Posterior cingulate gyrus (tissue), 11 donors: ENCODE data around the gene VPS13D.
"Not testable (repeated sequence)": the region's sequence is repeated elsewhere in the genome, so short reads cannot be mapped to it uniquely, and the experiment has no call there.

ENCODE experiments used
- DNase-seq, 10 donors: peaks; one replicate each; pipeline versions ENCODE4 v3.0.0 to v3.0.0-alpha.2; 2020 to 2021; ENCODE audit warnings: mixed read lengths in 3 of 10
- intact Hi-C: fragments of 100-400 bp; cut with DNase I; formaldehyde crosslinking; loops from one replicate; pipeline ENCODE4 v1.15.1; 2023

The VPS13D gene

GRCh38 chr1:12521096-12521495, 291.3 kb downstream of the VPS13D start:
- DNase-seq = no peak

GRCh38 chr1:12522780-12523179, 292.9 kb downstream of the VPS13D start:
- intact Hi-C loops, DNase-seq: not testable (repeated sequence)

More at GRCh38 chr1:12521096-12521495, 291.3 kb downstream of the VPS13D start:
- intact Hi-C loops = no loop called here

- intact Hi-C loops = no loop called here
- DNase-seq = no peak
Measured at GRCh38 chr1:12524266-12524665, 294.4 kb downstream of the VPS13D start.

GRCh38 chr1:12525311-12526181, 295.7 kb downstream of the VPS13D start:
- DNase-seq = peak in 1 of 10 donors; percentile 46
- intact Hi-C loops = no loop called here

- DNase-seq = peak in 1 of 10 donors; percentile 73
- intact Hi-C loops = no loop called here
Measured at GRCh38 chr1:12527564-12527963, 297.7 kb downstream of the VPS13D start.

- intact Hi-C loops = no loop called here
- peak in 4 of 10 donors; percentile 44 to 87 (median 68) for DNase-seq
Measured at GRCh38 chr1:12528021-12528852, 298.4 kb downstream of the VPS13D start.

- no peak for DNase-seq
- intact Hi-C loops = no loop called here
Measured at GRCh38 chr1:12529640-12530174, 299.9 kb downstream of the VPS13D start.

GRCh38 chr1:12530462-12531178, 300.8 kb downstream of the VPS13D start:
- intact Hi-C loops = no loop called here
- DNase-seq = peak in 1 of 10 donors; percentile 45

- intact Hi-C loops = no loop called here
- DNase-seq = no peak
Measured at GRCh38 chr1:12531179-12531499, 301.3 kb downstream of the VPS13D start.

GRCh38 chr1:12532405-12533315, 302.8 kb downstream of the VPS13D start:
- intact Hi-C loops = no loop called here

GRCh38 chr1:12536023-12536639, 306.3 kb downstream of the VPS13D start:
- no peak for DNase-seq
- intact Hi-C loops = no loop called here

More at GRCh38 chr1:12532405-12533315, 302.8 kb downstream of the VPS13D start:
- no peak for DNase-seq

- no peak for DNase-seq
- intact Hi-C loops = no loop called here
Measured at GRCh38 chr1:12537294-12537693, 307.5 kb downstream of the VPS13D start.

GRCh38 chr1:12537906-12538461, 308.2 kb downstream of the VPS13D start:
- DNase-seq = no peak

GRCh38 chr1:12538536-12538935, 308.7 kb downstream of the VPS13D start:
- intact Hi-C loops, DNase-seq: not testable (repeated sequence)

More at GRCh38 chr1:12537906-12538461, 308.2 kb downstream of the VPS13D start:
- intact Hi-C loops = no loop called here

- intact Hi-C loops = no loop called here
- no peak for DNase-seq
Measured at GRCh38 chr1:12539320-12539704, 309.5 kb downstream of the VPS13D start.

- intact Hi-C loops = no loop called here
Measured at GRCh38 chr1:12539705-12540579, 310.1 kb downstream of the VPS13D start.

GRCh38 chr1:12540580-12541273, 310.9 kb downstream of the VPS13D start:
- intact Hi-C loops = no loop called here
- DNase-seq = no peak

More at GRCh38 chr1:12539705-12540579, 310.1 kb downstream of the VPS13D start:
- DNase-seq = peak in 2 of 10 donors; percentile 82
